A673 (cell line): ENCODE measurements around the gene RPAP3. TPM values are rescaled to one million over a fixed set of nuclear protein-coding genes. Genes with fewer than 3 reads are reported as not detected.
A peak's percentile ranks its signal among the peaks of the same experiment; 100 is the strongest.

Experiments used
- BruUV-seq: library from RNA; stranded (reverse); fragments of 400-500 nt; replicated peaks from 2 replicates; lab custom pipeline; 2021; lab: Mats Ljungman, UMichigan
- CTCF ChIA-PET: fragments of 300-600 bp; sonication (Branson Sonifier 250); formaldehyde crosslinking; loops from one replicate; lab custom pipeline; 2022; ENCODE audit warnings: antibody characterized with exemption; lab: Charles Lee
- POLR2A ChIA-PET: fragments of 300-600 bp; sonication (Branson Sonifier 250); formaldehyde crosslinking; loops from one replicate; lab custom pipeline; 2022; ENCODE audit warnings: antibody characterized with exemption; ENCODE audit not compliant: low non-redundant PET; lab: Charles Lee
- DNase-seq: peaks from one replicate; pipeline ENCODE4 v3.0.0-alpha.2; 2015; ENCODE audit warnings: low spot score
- H3K27ac ChIP-seq: fragments of 200-600 bp; sonication (generic); 2 replicates; pipeline ENCODE4 v1.5.1; 2016; ENCODE audit warnings: mixed run types, low read depth, mild to moderate bottlenecking, mixed read lengths, antibody characterized with exemption, low read length; ENCODE audit not compliant: poor library complexity, severe bottlenecking
- H3K27me3 ChIP-seq: fragments of 200-600 bp; sonication (generic); replicated peaks from 2 replicates; pipeline ENCODE4 v1.6.1; 2017; ENCODE audit warnings: mixed run types, low read depth, mild to moderate bottlenecking, mixed read lengths, antibody characterized with exemption, low read length; ENCODE audit not compliant: insufficient read depth, poor library complexity
- H3K36me3 ChIP-seq: fragments of 200-600 bp; sonication (generic); 2 replicates; pipeline ENCODE4 v1.6.1; 2016; ENCODE audit warnings: mixed run types, mild to moderate bottlenecking, mixed read lengths, antibody characterized with exemption, low read length; ENCODE audit not compliant: insufficient read depth, poor library complexity, severe bottlenecking
- H3K4me1 ChIP-seq: fragments of 200-600 bp; sonication (generic); 2 replicates; pipeline ENCODE4 v1.6.1; 2017; ENCODE audit warnings: mixed run types, mild to moderate bottlenecking, mixed read lengths, antibody characterized with exemption, low read length; ENCODE audit not compliant: insufficient read depth, poor library complexity, severe bottlenecking
- H3K4me3 ChIP-seq: fragments of 200-600 bp; sonication (generic); 2 replicates; pipeline ENCODE4 v1.5.1; 2016; ENCODE audit warnings: low read depth, mixed run types, mild to moderate bottlenecking, mixed read lengths, low read length; ENCODE audit not compliant: poor library complexity, severe bottlenecking
- H3K9me3 ChIP-seq: fragments of 200-600 bp; sonication (generic); 2 replicates; pipeline ENCODE4 v1.6.1; 2016; ENCODE audit warnings: mixed run types, low read depth, mild to moderate bottlenecking, mixed read lengths, antibody characterized with exemption, low read length; ENCODE audit not compliant: poor library complexity, severe bottlenecking
- CTCF ChIP-seq: fragments of 300-800, 200-600 bp; sonication (generic); conservative IDR thresholded peaks from 2 replicates; pipeline ENCODE4 v1.5.1; 2017; ENCODE audit warnings: low read depth, mild to moderate bottlenecking, antibody characterized with exemption, low read length, moderate library complexity, mixed read lengths
- EZH2 ChIP-seq: fragments of 200-600 bp; sonication (generic); IDR thresholded peaks from 2 replicates; pipeline ENCODE4 v1.6.1; 2017; ENCODE audit warnings: borderline replicate concordance, low read depth, mild to moderate bottlenecking, mixed read lengths, antibody characterized with exemption, low read length; ENCODE audit not compliant: poor library complexity, severe bottlenecking
- intact Hi-C: fragments of 100-400 bp; cut with micrococcal nuclease; formaldehyde crosslinking; loops from one replicate; pipeline ENCODE4 v1.10.0; 2022; ENCODE audit not compliant: unreplicated experiment
- total RNA-seq: library from RNA; stranded (reverse); gene quantifications from 2 replicates; pipeline ENCODE4 v1.2.3, GENCODE V29; 2021

RPAP3 gene
- total RNA-seq, 1 experiment from 2014 or later = 81.1 TPM

- peak; percentile 89 for DNase-seq
- no peaks in the 10 kb centered on the region for H3K9me3 ChIP-seq
- H3K4me3 ChIP-seq = no peak overlapping the region
- BruUV-seq = no TSS peak
- ChIA-PET CTCF (interaction anchor here (0.7 to 1.5 kb wide), 4 partner anchors 34 to 185 kb away, joined by 3 to 10 read pairs (median 5); no protein-coding TSS in a partner anchor), POLR2A (no interaction called here)
- H3K36me3 ChIP-seq = no peaks in the 10 kb centered on the region
- peak overlapping the region; percentile 40 for H3K27ac ChIP-seq
- intact Hi-C loops = loop anchor here (5.0 kb wide), 3 partner anchors 35 to 185 kb away; no protein-coding TSS in a partner anchor
- no peaks in the 10 kb centered on the region for H3K27me3 ChIP-seq
- TF ChIP-seq CTCF (no peak), EZH2 (no peak)
- H3K4me1 ChIP-seq = peaks cover 12% of the 10 kb centered on the region
Observed at GRCh38 chr12:47652521-47653234, 53.2 kb downstream of the RPAP3 start.

GRCh38 chr12:47651368-47652254, 54.2 kb downstream of the RPAP3 start:
- Histone ChIP-seq H3K27ac (peak overlapping the region; percentile 40), H3K27me3 (no peaks in the 10 kb centered on the region), H3K4me3 (no peak overlapping the region), H3K9me3 (no peaks in the 10 kb centered on the region), H3K4me1 (peaks cover 12% of the 10 kb centered on the region), H3K36me3 (no peaks in the 10 kb centered on the region)
- BruUV-seq = no TSS peak
- TF ChIP-seq EZH2 (no peak), CTCF (peak; percentile 75)
- CTCF ChIA-PET = interaction anchor here (0.6 to 1.5 kb wide), 6 partner anchors 16 to 186 kb away, joined by 3 to 10 read pairs (median 4); no protein-coding TSS in a partner anchor
- peak; percentile 87 for DNase-seq
- POLR2A ChIA-PET = interaction anchor here (0.6 kb wide), 1 partner anchor 64 kb away, joined by 3 read pairs; no protein-coding TSS in a partner anchor
- intact Hi-C loops = loop anchor here (5.0 kb wide), 3 partner anchors 36 to 186 kb away; no protein-coding TSS in a partner anchor

GRCh38 chr12:47650469-47650868, 55.4 kb downstream of the RPAP3 start:
- Histone ChIP-seq H3K27me3 (no peaks in the 10 kb centered on the region), H3K36me3 (no peaks in the 10 kb centered on the region), H3K4me3 (no peak overlapping the region), H3K4me1 (peaks cover 12% of the 10 kb centered on the region), H3K27ac (no peak overlapping the region), H3K9me3 (no peaks in the 10 kb centered on the region)
- intact Hi-C loops = loop anchor here (5.0 kb wide), 3 partner anchors 37 to 187 kb away; no protein-coding TSS in a partner anchor
- no peak for TF ChIP-seq EZH2
- no peak for TF ChIP-seq CTCF
- no TSS peak for BruUV-seq
- DNase-seq = no peak
- ChIA-PET POLR2A (no interaction called here), CTCF (no interaction called here)
